Thyroid gland (tissue), 4 donors: ENCODE data around the gene LHX4.
"Not testable (repeated sequence)": the region's sequence is repeated elsewhere in the genome, so short reads cannot be mapped to it uniquely, and the experiment has no call there.

Source experiments
- POLR2A ChIP-seq, 2 donors: fragments of 450-650 bp; IDR thresholded peaks; one replicate each; pipeline ENCODE4 v1.6.1; 2017; ENCODE audit warnings: antibody characterized with exemption in 2 of 2, mild to moderate bottlenecking in 2 of 2, moderate library complexity in 1 of 2
- TF ChIP-seq, protein P1 (sequence below), 6 experiments: fragments of 200-600 bp in 3 of 6; fragments of 450-650 bp in 3 of 6; sonication (generic) in 3 of 6; IDR thresholded peaks; one replicate each; pipeline ENCODE4 v1.5.1; 2016 to 2019; ENCODE audit warnings: antibody characterized with exemption in 6 of 6, mild to moderate bottlenecking in 2 of 6, inconsistent platforms in 1 of 6, moderate library complexity in 1 of 6

DNA sequence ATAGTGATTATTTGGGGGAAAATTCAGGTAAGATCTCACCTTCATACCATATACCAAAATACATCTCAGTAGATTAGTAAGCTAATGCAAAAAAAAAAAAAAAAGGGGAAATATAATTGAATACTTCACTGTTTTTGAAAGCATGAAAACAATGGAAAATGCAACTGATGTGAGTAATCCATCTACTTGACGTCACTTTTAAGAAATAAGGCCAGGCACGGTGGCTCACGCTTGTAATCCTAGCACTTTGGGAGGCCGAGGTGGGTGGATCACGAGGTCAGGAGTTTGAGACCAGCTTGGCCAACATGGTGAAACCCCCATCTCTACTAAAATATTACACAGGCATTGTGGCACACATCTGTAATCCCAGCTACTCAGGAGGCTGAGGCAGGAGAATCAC lies 27.5 kb upstream of the LHX4 start:
- TF ChIP-seq, protein P1, sequence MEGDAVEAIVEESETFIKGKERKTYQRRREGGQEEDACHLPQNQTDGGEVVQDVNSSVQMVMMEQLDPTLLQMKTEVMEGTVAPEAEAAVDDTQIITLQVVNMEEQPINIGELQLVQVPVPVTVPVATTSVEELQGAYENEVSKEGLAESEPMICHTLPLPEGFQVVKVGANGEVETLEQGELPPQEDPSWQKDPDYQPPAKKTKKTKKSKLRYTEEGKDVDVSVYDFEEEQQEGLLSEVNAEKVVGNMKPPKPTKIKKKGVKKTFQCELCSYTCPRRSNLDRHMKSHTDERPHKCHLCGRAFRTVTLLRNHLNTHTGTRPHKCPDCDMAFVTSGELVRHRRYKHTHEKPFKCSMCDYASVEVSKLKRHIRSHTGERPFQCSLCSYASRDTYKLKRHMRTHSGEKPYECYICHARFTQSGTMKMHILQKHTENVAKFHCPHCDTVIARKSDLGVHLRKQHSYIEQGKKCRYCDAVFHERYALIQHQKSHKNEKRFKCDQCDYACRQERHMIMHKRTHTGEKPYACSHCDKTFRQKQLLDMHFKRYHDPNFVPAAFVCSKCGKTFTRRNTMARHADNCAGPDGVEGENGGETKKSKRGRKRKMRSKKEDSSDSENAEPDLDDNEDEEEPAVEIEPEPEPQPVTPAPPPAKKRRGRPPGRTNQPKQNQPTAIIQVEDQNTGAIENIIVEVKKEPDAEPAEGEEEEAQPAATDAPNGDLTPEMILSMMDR (IDR thresholded peaks at IDR 0.05): not testable (repeated sequence)
- not testable (repeated sequence) for TF ChIP-seq POLR2A (IDR thresholded peaks at IDR 0.05)
